OCI-LY3 (cell line): Measurements from ENCODE around the gene TSPAN14.

Experiments
- H2AFZ ChIP-seq: fragments of 200-600, 300-600 bp; shearing (Covaris generic); 2 replicates; pipeline ENCODE4 v1.6.0; 2014; ENCODE audit warnings: antibody characterized with exemption, low read depth, low read length
- H3K27ac ChIP-seq: fragments of 200-600, 300-600 bp; sonication (generic); 2 replicates; pipeline ENCODE4 v1.5.1; 2014; ENCODE audit warnings: mild to moderate bottlenecking, low read length, moderate library complexity, mixed read lengths
- H3K27me3 ChIP-seq: fragments of 200-600, 300-600 bp; sonication (generic); 2 replicates; pipeline ENCODE4 v1.6.1; 2014; ENCODE audit warnings: low read depth, low read length, mixed read lengths
- H3K36me3 ChIP-seq: fragments of 200-600, 300-600 bp; sonication (generic); replicated peaks from 2 replicates; pipeline ENCODE3; 2014; ENCODE audit warnings: low read depth, low read length, mixed read lengths
- H3K4me1 ChIP-seq: fragments of 300-600, 200-600 bp; sonication (generic); 2 replicates; pipeline ENCODE4 v1.6.1; 2014; ENCODE audit warnings: low read length, mixed read lengths
- H3K4me2 ChIP-seq: fragments of 200-600, 300-600 bp; sonication (generic); 2 replicates; pipeline ENCODE4 v1.6.1; 2014; ENCODE audit warnings: low read length, mixed read lengths
- H3K4me3 ChIP-seq: fragments of 300-600, 200-600 bp; sonication (generic); 2 replicates; pipeline ENCODE4 v1.5.1; 2014; ENCODE audit warnings: antibody characterized with exemption, mild to moderate bottlenecking, low read length, moderate library complexity
- H3K79me2 ChIP-seq: fragments of 300-600, 200-600 bp; shearing (Covaris generic); 2 replicates; pipeline ENCODE4 v1.6.1; 2014; ENCODE audit warnings: mild to moderate bottlenecking, low read length, mixed read lengths
- H3K9ac ChIP-seq: fragments of 300-600, 200-600 bp; shearing (Covaris generic); 2 replicates; pipeline ENCODE4 v1.6.0; 2014; ENCODE audit warnings: mild to moderate bottlenecking, low read length, moderate library complexity
- H3K9me3 ChIP-seq: fragments of 200-600, 300-600 bp; shearing (Covaris generic); 2 replicates; pipeline ENCODE4 v1.6.1; 2014; ENCODE audit warnings: low read length, mixed read lengths; ENCODE audit not compliant: insufficient read depth
- H4K20me1 ChIP-seq: fragments of 200-600, 300-600 bp; sonication (generic); 2 replicates; pipeline ENCODE4 v1.6.1; 2016; ENCODE audit warnings: low read length, mixed read lengths; ENCODE audit not compliant: insufficient read depth
- CTCF ChIP-seq: fragments of 200-600, 300-600 bp; sonication (generic); IDR thresholded peaks from 2 replicates; pipeline ENCODE4 v1.5.1; 2014; ENCODE audit warnings: antibody characterized with exemption, low read length, low read depth
- EZH2phosphoT487 ChIP-seq: fragments of 200-600 bp; shearing (Covaris generic); IDR thresholded peaks from 2 replicates; pipeline ENCODE4 v1.6.1; 2018; ENCODE audit warnings: antibody characterized with exemption, mixed run types, low read depth

Gene TSPAN14

GRCh38 chr10:80452640-80453039 is 1.5 kb upstream of the TSPAN14 start:
- no peak for TF ChIP-seq CTCF
- TF ChIP-seq EZH2phosphoT487: no peak
- Histone ChIP-seq H3K27me3 (peaks cover 11% of the 10 kb centered on the region; the same call in 1 of the 2 replicates), H4K20me1 (peaks cover 18% of the 10 kb centered on the region), H3K36me3 (peaks cover 3% of the 10 kb centered on the region), H3K4me2 (no peak overlapping the region), H3K9ac (no peak overlapping the region), H3K27ac (no peak overlapping the region), H2AFZ (no peak overlapping the region), H3K4me3 (no peak overlapping the region), H3K79me2 (peaks cover 25% of the 10 kb centered on the region), H3K4me1 (peaks cover 46% of the 10 kb centered on the region), H3K9me3 (no peaks in the 10 kb centered on the region)

- Histone ChIP-seq H3K9ac (peak overlapping the region; percentile 69), H3K27me3 (peaks cover 11% of the 10 kb centered on the region; the same call in 1 of the 2 replicates), H3K79me2 (peaks cover 32% of the 10 kb centered on the region), H3K27ac (no peak overlapping the region), H3K4me2 (peak overlapping the region; percentile 94), H3K4me1 (peaks cover 51% of the 10 kb centered on the region), H2AFZ (peak overlapping the region; percentile 85), H3K4me3 (peak overlapping the region; percentile 85), H3K9me3 (no peaks in the 10 kb centered on the region), H3K36me3 (peaks cover 5% of the 10 kb centered on the region), H4K20me1 (peaks cover 25% of the 10 kb centered on the region)
- TF ChIP-seq EZH2phosphoT487 (no peak), CTCF (peak; percentile 20; the same call in 1 of the 2 replicates)
These were observed 861 bp upstream of the TSPAN14 start for GRCh38 chr10:80453056-80453841.

GRCh38 chr10:80454513-80455460 is 677 bp downstream of the TSPAN14 start:
- peak overlapping the region; percentile 95 for H3K9ac ChIP-seq
- H3K36me3 ChIP-seq: peaks cover 5% of the 10 kb centered on the region
- H3K4me1 ChIP-seq: peaks cover 46% of the 10 kb centered on the region
- H2AFZ ChIP-seq: peak overlapping the region; percentile 74; the same call in 1 of the 2 replicates
- peaks cover 36% of the 10 kb centered on the region for H4K20me1 ChIP-seq
- H3K9me3 ChIP-seq: no peaks in the 10 kb centered on the region
- peak overlapping the region; percentile 80 for H3K4me2 ChIP-seq
- TF ChIP-seq CTCF (no peak), EZH2phosphoT487 (no peak)
- H3K27me3 ChIP-seq: peaks cover 11% of the 10 kb centered on the region; the same call in 1 of the 2 replicates
- H3K79me2 ChIP-seq: peaks cover 47% of the 10 kb centered on the region
- peak overlapping the region; percentile 97 for H3K4me3 ChIP-seq
- H3K27ac ChIP-seq: peak overlapping the region; percentile 67
